K562 (cell line): Measurements from ENCODE around the gene EVI5. TPM values are rescaled to one million over a fixed set of nuclear protein-coding genes. Genes with fewer than 3 reads are reported as not detected.

Experiments used
- ADNP ChIP-seq: fragments of 200-800 bp; sonication (Bioruptor generic); IDR thresholded peaks from 2 replicates; pipeline ENCODE4 v1.6.1; 2016; ENCODE audit warnings: missing genetic modification characterization, missing compliant biosample characterization
- FOXM1 ChIP-seq, 2 experiments: fragments of 450-650 bp in 1 of 2; sonication (generic) in 1 of 2; formaldehyde crosslinking in 1 of 2; IDR thresholded peaks; 2 replicates each; pipeline versions ENCODE4 v1.6.1 to v1.9.0; 2017 to 2022; ENCODE audit warnings: low read depth in 2 of 2, mild to moderate bottlenecking in 2 of 2, missing genetic modification reagents in 1 of 2, moderate library complexity in 1 of 2
- L3MBTL2 ChIP-seq: fragments of 450-650 bp; IDR thresholded peaks from 2 replicates; pipeline ENCODE4 v1.6.1; 2016; ENCODE audit warnings: mild to moderate bottlenecking, moderate library complexity
- PHTF2 ChIP-seq: fragments of 250-450 bp; sonication (Bioruptor Pico); IDR thresholded peaks from 2 replicates; pipeline ENCODE4 v1.5.0; 2021; ENCODE audit warnings: mild to moderate bottlenecking
- POLR2AphosphoS5 ChIP-seq: IDR thresholded peaks from 2 replicates; pipeline ENCODE4 v1.6.1; 2011; ENCODE audit warnings: mild to moderate bottlenecking, low read depth, low read length, moderate library complexity; ENCODE audit not compliant: control insufficient read depth, insufficient read depth
- XRCC4 ChIP-seq: IDR thresholded peaks from one replicate; pipeline ENCODE4 v1.6.1; 2011; ENCODE audit not compliant: insufficient read depth, insufficient read length; ENCODE audit errors: extremely low read depth
- ZNF780A ChIP-seq: fragments of 250-450 bp; sonication (Bioruptor Pico); IDR thresholded peaks from 2 replicates; pipeline ENCODE4 v1.5.0; 2021; ENCODE audit warnings: mild to moderate bottlenecking
- polyA plus RNA-seq, 8 experiments: library from polyadenylated mRNA; depleted of rRNA in 4 of 8; stranded (reverse) in 5 of 8; unstranded in 3 of 8; fragments of >200 nt; fragmentation: Nextera tagmentation in 2 of 8; fragmentation: Illumina TruSeq in 1 of 8; extraction: Ambion mirVana in 2 of 8; extraction: Trizol in 1 of 8; gene quantifications; 2 replicates each; pipeline versions ENCODE4 v1.2.1 to v1.2.3, GENCODE V29; 2011 to 2014; ENCODE audit warnings: inconsistent platforms in 1 of 8, missing spikeins in 1 of 8
- total RNA-seq, 7 experiments: library from RNA; depleted of rRNA in 6 of 7; stranded (reverse); fragments of >200 nt in 6 of 7; fragmentation: Illumina TruSeq in 2 of 7; extraction: Trizol in 2 of 7; gene quantifications; 2 replicates each; pipeline versions ENCODE4 v1.2.1 to v1.2.3, GENCODE V29; 2011 to 2021; ENCODE audit warnings: low replicate concordance in 1 of 7
- TF ChIP-seq, protein P1 (sequence below): sonication (generic); formaldehyde crosslinking; IDR thresholded peaks from 2 replicates; pipeline ENCODE4 v1.8.0; 2023; ENCODE audit warnings: mild to moderate bottlenecking, missing genetic modification reagents
- TF ChIP-seq, protein P2 (sequence below): fragments of 250-450 bp; sonication (Bioruptor Pico); IDR thresholded peaks from 2 replicates; pipeline ENCODE4 v1.4.0; 2020
- TF ChIP-seq, protein P3 (sequence below): conservative IDR thresholded peaks from 2 replicates; pipeline ENCODE4 v1.6.1; 2011; ENCODE audit warnings: low read depth, mild to moderate bottlenecking, low read length; ENCODE audit not compliant: control insufficient read depth
- TF ChIP-seq, protein P4 (sequence below): sonication (generic); formaldehyde crosslinking; IDR thresholded peaks from 2 replicates; pipeline ENCODE4 v1.8.0; 2023; ENCODE audit warnings: missing genetic modification reagents, mild to moderate bottlenecking, borderline replicate concordance
- TF ChIP-seq, protein P5 (sequence below): fragments of 250-450 bp; sonication (Bioruptor Pico); IDR thresholded peaks from 2 replicates; pipeline ENCODE4 v1.8.0; 2021; ENCODE audit warnings: mild to moderate bottlenecking, moderate library complexity
- TF ChIP-seq, protein P6 (sequence below): fragments of 250-450 bp; sonication (Bioruptor Pico); IDR thresholded peaks from 2 replicates; pipeline ENCODE4 v1.8.0; 2022; ENCODE audit warnings: moderate library complexity, mild to moderate bottlenecking, inconsistent platforms

Gene EVI5
- total and polyA plus RNA-seq, 9 of the 15 experiments (the other 6 are each of a cell fraction or from before 2014, with no cell fraction given): 1.7 to 50.1 (median 13.7) TPM

DNA sequence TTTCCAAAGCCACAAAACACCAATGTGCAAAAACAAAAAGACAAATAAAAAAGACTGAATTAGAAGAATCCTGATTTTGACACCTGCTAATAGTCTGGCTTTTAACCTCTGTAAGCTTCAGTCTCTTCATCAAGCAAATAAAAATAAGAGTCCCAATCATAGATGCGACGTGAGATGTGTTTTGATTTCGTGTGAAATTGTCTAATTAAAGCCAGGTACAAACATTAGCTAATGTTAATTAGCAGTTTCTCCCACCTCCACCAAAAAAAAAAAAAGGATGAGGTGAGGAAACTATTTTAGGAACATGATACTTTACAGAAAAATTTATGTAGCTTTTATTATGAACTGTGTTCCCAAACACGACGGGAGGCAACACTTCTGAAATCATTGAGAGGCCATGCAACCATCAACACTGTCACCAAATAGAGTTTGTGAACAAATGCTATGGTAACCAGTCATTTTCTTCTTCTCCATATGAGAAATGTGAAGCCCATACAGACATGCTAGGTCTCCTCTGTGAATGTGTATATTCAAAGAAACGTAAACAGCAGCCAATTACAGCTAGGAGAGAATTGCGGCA is 6.7 kb upstream of the EVI5 start (continued):
- TF ChIP-seq, protein P1, sequence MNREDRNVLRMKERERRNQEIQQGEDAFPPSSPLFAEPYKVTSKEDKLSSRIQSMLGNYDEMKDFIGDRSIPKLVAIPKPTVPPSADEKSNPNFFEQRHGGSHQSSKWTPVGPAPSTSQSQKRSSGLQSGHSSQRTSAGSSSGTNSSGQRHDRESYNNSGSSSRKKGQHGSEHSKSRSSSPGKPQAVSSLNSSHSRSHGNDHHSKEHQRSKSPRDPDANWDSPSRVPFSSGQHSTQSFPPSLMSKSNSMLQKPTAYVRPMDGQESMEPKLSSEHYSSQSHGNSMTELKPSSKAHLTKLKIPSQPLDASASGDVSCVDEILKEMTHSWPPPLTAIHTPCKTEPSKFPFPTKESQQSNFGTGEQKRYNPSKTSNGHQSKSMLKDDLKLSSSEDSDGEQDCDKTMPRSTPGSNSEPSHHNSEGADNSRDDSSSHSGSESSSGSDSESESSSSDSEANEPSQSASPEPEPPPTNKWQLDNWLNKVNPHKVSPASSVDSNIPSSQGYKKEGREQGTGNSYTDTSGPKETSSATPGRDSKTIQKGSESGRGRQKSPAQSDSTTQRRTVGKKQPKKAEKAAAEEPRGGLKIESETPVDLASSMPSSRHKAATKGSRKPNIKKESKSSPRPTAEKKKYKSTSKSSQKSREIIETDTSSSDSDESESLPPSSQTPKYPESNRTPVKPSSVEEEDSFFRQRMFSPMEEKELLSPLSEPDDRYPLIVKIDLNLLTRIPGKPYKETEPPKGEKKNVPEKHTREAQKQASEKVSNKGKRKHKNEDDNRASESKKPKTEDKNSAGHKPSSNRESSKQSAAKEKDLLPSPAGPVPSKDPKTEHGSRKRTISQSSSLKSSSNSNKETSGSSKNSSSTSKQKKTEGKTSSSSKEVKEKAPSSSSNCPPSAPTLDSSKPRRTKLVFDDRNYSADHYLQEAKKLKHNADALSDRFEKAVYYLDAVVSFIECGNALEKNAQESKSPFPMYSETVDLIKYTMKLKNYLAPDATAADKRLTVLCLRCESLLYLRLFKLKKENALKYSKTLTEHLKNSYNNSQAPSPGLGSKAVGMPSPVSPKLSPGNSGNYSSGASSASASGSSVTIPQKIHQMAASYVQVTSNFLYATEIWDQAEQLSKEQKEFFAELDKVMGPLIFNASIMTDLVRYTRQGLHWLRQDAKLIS: no peak
- TF ChIP-seq ADNP: no peak
- TF ChIP-seq, protein P2, sequence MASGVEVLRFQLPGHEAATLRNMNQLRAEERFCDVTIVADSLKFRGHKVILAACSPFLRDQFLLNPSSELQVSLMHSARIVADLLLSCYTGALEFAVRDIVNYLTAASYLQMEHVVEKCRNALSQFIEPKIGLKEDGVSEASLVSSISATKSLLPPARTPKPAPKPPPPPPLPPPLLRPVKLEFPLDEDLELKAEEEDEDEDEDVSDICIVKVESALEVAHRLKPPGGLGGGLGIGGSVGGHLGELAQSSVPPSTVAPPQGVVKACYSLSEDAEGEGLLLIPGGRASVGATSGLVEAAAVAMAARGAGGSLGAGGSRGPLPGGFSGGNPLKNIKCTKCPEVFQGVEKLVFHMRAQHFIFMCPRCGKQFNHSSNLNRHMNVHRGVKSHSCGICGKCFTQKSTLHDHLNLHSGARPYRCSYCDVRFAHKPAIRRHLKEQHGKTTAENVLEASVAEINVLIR (CRISPR knock-in tag): no peak
- TF ChIP-seq, protein P3, sequence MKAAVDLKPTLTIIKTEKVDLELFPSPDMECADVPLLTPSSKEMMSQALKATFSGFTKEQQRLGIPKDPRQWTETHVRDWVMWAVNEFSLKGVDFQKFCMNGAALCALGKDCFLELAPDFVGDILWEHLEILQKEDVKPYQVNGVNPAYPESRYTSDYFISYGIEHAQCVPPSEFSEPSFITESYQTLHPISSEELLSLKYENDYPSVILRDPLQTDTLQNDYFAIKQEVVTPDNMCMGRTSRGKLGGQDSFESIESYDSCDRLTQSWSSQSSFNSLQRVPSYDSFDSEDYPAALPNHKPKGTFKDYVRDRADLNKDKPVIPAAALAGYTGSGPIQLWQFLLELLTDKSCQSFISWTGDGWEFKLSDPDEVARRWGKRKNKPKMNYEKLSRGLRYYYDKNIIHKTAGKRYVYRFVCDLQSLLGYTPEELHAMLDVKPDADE: no peak
- TF ChIP-seq FOXM1 (IDR thresholded peaks at IDR 0.05; ENCODE audit: low read depth): peak; percentile 38; the same call in 1 of the 2 replicates
- TF ChIP-seq FOXM1 (CRISPR knock-in tag; IDR thresholded peaks at IDR 0.05; ENCODE audit: low read depth): no peak
- TF ChIP-seq, protein P4, sequence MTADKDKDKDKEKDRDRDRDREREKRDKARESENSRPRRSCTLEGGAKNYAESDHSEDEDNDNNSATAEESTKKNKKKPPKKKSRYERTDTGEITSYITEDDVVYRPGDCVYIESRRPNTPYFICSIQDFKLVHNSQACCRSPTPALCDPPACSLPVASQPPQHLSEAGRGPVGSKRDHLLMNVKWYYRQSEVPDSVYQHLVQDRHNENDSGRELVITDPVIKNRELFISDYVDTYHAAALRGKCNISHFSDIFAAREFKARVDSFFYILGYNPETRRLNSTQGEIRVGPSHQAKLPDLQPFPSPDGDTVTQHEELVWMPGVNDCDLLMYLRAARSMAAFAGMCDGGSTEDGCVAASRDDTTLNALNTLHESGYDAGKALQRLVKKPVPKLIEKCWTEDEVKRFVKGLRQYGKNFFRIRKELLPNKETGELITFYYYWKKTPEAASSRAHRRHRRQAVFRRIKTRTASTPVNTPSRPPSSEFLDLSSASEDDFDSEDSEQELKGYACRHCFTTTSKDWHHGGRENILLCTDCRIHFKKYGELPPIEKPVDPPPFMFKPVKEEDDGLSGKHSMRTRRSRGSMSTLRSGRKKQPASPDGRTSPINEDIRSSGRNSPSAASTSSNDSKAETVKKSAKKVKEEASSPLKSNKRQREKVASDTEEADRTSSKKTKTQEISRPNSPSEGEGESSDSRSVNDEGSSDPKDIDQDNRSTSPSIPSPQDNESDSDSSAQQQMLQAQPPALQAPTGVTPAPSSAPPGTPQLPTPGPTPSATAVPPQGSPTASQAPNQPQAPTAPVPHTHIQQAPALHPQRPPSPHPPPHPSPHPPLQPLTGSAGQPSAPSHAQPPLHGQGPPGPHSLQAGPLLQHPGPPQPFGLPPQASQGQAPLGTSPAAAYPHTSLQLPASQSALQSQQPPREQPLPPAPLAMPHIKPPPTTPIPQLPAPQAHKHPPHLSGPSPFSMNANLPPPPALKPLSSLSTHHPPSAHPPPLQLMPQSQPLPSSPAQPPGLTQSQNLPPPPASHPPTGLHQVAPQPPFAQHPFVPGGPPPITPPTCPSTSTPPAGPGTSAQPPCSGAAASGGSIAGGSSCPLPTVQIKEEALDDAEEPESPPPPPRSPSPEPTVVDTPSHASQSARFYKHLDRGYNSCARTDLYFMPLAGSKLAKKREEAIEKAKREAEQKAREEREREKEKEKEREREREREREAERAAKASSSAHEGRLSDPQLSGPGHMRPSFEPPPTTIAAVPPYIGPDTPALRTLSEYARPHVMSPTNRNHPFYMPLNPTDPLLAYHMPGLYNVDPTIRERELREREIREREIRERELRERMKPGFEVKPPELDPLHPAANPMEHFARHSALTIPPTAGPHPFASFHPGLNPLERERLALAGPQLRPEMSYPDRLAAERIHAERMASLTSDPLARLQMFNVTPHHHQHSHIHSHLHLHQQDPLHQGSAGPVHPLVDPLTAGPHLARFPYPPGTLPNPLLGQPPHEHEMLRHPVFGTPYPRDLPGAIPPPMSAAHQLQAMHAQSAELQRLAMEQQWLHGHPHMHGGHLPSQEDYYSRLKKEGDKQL (CRISPR knock-in tag): no peak
- TF ChIP-seq, protein P5, sequence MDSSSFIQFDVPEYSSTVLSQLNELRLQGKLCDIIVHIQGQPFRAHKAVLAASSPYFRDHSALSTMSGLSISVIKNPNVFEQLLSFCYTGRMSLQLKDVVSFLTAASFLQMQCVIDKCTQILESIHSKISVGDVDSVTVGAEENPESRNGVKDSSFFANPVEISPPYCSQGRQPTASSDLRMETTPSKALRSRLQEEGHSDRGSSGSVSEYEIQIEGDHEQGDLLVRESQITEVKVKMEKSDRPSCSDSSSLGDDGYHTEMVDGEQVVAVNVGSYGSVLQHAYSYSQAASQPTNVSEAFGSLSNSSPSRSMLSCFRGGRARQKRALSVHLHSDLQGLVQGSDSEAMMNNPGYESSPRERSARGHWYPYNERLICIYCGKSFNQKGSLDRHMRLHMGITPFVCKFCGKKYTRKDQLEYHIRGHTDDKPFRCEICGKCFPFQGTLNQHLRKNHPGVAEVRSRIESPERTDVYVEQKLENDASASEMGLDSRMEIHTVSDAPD (CRISPR knock-in tag): no peak
- TF ChIP-seq L3MBTL2: no peak
- TF ChIP-seq, protein P6, sequence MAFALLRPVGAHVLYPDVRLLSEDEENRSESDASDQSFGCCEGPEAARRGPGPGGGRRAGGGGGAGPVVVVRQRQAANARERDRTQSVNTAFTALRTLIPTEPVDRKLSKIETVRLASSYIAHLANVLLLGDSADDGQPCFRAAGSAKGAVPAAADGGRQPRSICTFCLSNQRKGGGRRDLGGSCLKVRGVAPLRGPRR (CRISPR knock-in tag): no peak
- TF ChIP-seq POLR2AphosphoS5: no peak
- no peak for TF ChIP-seq XRCC4
- no peak for TF ChIP-seq ZNF780A (CRISPR knock-in tag)
- TF ChIP-seq PHTF2: no peak
